Ovary (tissue), 9 donors: ENCODE data around the gene ZFAND2A. TPM values are rescaled to one million over a fixed set of nuclear protein-coding genes. Genes with fewer than 3 reads are reported as not detected.

Experiments
- DNase-seq, 5 donors: peaks; one replicate each; pipeline ENCODE4 v3.0.0-alpha.2; 2019 to 2020
- H3K27ac ChIP-seq, 2 donors: fragments of 200-600 bp; one replicate each; pipeline versions ENCODE4 v1.5.1 to v1.8.0; 2019 to 2022
- H3K27me3 ChIP-seq: fragments of 200-600 bp; one replicate; pipeline ENCODE4 v1.8.0; 2022
- H3K36me3 ChIP-seq: fragments of 200-600 bp; sonication (generic); one replicate; pipeline ENCODE4 v1.5.1; 2019
- H3K4me1 ChIP-seq: one replicate; pipeline ENCODE4 v1.8.1; 2013; ENCODE audit warnings: mild to moderate bottlenecking, moderate library complexity; ENCODE audit not compliant: insufficient read depth
- H3K4me3 ChIP-seq: fragments of 200-600 bp; sonication (generic); one replicate; pipeline ENCODE4 v1.5.1; 2017
- H3K9me3 ChIP-seq, 2 donors: fragments of 200-600 bp in 1 of 2; sonication (generic) in 1 of 2; one replicate each; pipeline versions ENCODE4 v1.5.1 to v1.8.1; 2013 to 2019; ENCODE audit warnings: mild to moderate bottlenecking in 1 of 2, moderate library complexity in 1 of 2
- EP300 ChIP-seq: sonication (generic); formaldehyde crosslinking; IDR thresholded peaks from one replicate; pipeline ENCODE4 v1.6.1; 2017; ENCODE audit warnings: antibody characterized with exemption
- POLR2A ChIP-seq: fragments of 450-650 bp; IDR thresholded peaks from one replicate; pipeline ENCODE4 v1.6.1; 2017; ENCODE audit warnings: antibody characterized with exemption, mild to moderate bottlenecking, moderate library complexity
- WGBS, 3 donors: extraction: QIAGEN DNeasy Blood & Tissue Kit in 1 of 3; methylation state at CpG; one replicate each; pipeline versions ENCODE4 v1.1.5 to v1.1.7; 2013 to 2017; 5-methylcytosine and 5-hydroxymethylcytosine counted together
- intact Hi-C, 4 donors: fragments of 100-400 bp; cut with DNase I; formaldehyde crosslinking; loops; one replicate each; pipeline versions ENCODE4 v1.11.0 to v1.15.1; 2022 to 2023
- polyA plus RNA-seq, 2 donors: library from polyadenylated mRNA; stranded (reverse); fragments of 200-250 nt in 1 of 2; fragments of 350-450 nt in 1 of 2; fragmentation: Illumina TruSeq in 1 of 2; extraction: RNeasy Lipid Tissue Mini Kit (QIAGEN cat#74804) in 1 of 2; gene quantifications; one replicate each; pipeline ENCODE4 v1.2.3, GENCODE V29; 2013 to 2014
- total RNA-seq, 7 donors: library from RNA; depleted of rRNA in 2 of 7; stranded (reverse); fragments of >200 nt in 2 of 7; fragmentation: NEBNext Ultra II Directional in 3 of 7; extraction: Animal tissue kit (Norgen Biotek cat#: 25700) in 3 of 7; gene quantifications; one replicate each; pipeline versions ENCODE4 v1.1.0 to v1.2.4, GENCODE V29; 2016 to 2023
- TF ChIP-seq, protein P1 (sequence below), 3 donors: fragments of 450-650 bp in 2 of 3; fragments of 200-600 bp in 1 of 3; IDR thresholded peaks; one replicate each; pipeline versions ENCODE4 v1.5.1 to v1.8.0; 2016 to 2022; ENCODE audit warnings: antibody characterized with exemption in 3 of 3, mild to moderate bottlenecking in 1 of 3
- donor health status: DM: no; HTN: no; CAD: no; lungs with moderate emphysema.
- donor health status: DM: no; HTN: no; CAD: no.
- donor health status: Bipolar disorder and iron deficiency.
- donor health status: DM: yes; HTN: yes; CAD: no.
- donor health status: DM: no; HTN: no; CAD: no.
- donor health status: DM: yes; HTN: yes; CAD: no.

The ZFAND2A gene
- total and polyA plus RNA-seq, 9 donors = 8.1 to 34.9 (median 18.2) TPM

GRCh38 chr7:1134951-1135350 is 25.0 kb downstream of the ZFAND2A start:
- H3K9me3 ChIP-seq = no peaks in the 10 kb centered on the region
- H3K4me3 ChIP-seq = no peak overlapping the region
- H3K27me3 ChIP-seq = no peaks in the 10 kb centered on the region
- H3K27ac ChIP-seq = peak overlapping the region in 1 of 2 donors; percentile 11
- H3K36me3 ChIP-seq = no peaks in the 10 kb centered on the region
- peak in 2 of 5 donors; percentile 7 to 28 for DNase-seq
- 27 to 49% (median 28%) methylated on average over 7 of the region's 7 CpGs for WGBS, 3 donors
- intact Hi-C loops = no loop called here
- peaks cover 9% of the 10 kb centered on the region for H3K4me1 ChIP-seq
- TF ChIP-seq EP300 (no peak), POLR2A (no peak)
- TF ChIP-seq, protein P1, sequence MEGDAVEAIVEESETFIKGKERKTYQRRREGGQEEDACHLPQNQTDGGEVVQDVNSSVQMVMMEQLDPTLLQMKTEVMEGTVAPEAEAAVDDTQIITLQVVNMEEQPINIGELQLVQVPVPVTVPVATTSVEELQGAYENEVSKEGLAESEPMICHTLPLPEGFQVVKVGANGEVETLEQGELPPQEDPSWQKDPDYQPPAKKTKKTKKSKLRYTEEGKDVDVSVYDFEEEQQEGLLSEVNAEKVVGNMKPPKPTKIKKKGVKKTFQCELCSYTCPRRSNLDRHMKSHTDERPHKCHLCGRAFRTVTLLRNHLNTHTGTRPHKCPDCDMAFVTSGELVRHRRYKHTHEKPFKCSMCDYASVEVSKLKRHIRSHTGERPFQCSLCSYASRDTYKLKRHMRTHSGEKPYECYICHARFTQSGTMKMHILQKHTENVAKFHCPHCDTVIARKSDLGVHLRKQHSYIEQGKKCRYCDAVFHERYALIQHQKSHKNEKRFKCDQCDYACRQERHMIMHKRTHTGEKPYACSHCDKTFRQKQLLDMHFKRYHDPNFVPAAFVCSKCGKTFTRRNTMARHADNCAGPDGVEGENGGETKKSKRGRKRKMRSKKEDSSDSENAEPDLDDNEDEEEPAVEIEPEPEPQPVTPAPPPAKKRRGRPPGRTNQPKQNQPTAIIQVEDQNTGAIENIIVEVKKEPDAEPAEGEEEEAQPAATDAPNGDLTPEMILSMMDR (IDR thresholded peaks at IDR 0.05) = no peak

DNA sequence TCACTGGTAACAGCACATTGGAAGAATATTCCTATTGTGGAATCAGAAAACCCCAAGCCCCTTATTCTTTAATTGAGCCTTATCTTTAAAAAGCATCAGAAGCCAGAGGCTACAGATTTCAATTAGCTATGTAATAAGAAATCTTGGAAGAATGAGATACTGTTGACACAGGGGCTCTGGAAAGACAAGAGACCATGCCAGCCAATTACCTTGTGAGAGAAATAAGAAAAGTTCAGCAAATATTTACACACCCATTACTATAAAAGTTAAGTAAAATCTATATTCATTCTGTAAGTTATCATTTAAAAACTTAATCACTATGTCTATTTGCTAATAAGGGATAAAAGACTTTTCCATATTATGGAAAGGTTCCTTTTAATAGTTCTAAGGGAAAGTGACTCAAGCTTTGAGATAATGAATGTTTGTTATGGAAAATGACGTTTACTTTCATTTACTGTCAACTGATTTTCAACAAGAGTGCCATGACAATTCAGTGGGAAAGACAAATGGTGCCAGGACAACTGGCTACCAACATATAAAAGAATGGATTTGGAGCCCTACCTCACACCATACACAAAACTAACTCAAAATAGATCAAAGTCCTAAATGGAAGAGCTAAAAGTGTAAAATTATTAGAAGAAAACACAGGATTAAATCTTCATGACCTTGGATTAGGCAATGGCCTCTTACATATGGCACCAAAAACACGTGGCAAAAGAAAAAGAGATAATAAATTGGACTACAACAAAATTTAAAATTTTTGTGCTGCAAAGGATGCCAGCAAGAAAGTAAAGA is 28.3 kb downstream of the ZFAND2A start:
- no peak for DNase-seq
- 53 to 70% (median 61%) methylated on average over 2 of the region's 2 CpGs for WGBS, 3 donors
- Histone ChIP-seq H3K9me3 (no peaks in the 10 kb centered on the region), H3K27ac (no peak overlapping the region), H3K4me3 (no peak overlapping the region), H3K4me1 (peaks cover 6% of the 10 kb centered on the region), H3K27me3 (no peaks in the 10 kb centered on the region), H3K36me3 (no peaks in the 10 kb centered on the region)
- TF ChIP-seq EP300 (no peak), POLR2A (no peak)
- TF ChIP-seq, protein P1 (IDR thresholded peaks at IDR 0.05) = no peak
- intact Hi-C loops = loop anchor here in 1 of 4 donors (2.0 kb wide), 1 partner anchor 45 kb away; no protein-coding TSS in a partner anchor

GRCh38 chr7:1130021-1130990 is 29.7 kb downstream of the ZFAND2A start:
- 92 to 93% (median 93%) methylated on average over 26 of the region's 26 CpGs for WGBS, 3 donors
- Histone ChIP-seq H3K9me3 (no peaks in the 10 kb centered on the region), H3K4me1 (peaks cover 3% of the 10 kb centered on the region), H3K27me3 (no peaks in the 10 kb centered on the region), H3K27ac (no peak overlapping the region), H3K4me3 (no peak overlapping the region), H3K36me3 (no peaks in the 10 kb centered on the region)
- TF ChIP-seq, protein P1 (IDR thresholded peaks at IDR 0.05) = no peak
- TF ChIP-seq EP300 = no peak
- no peak for TF ChIP-seq POLR2A
- peak in 2 of 5 donors; percentile 18 to 27 for DNase-seq
- intact Hi-C loops = no loop called here

DNA sequence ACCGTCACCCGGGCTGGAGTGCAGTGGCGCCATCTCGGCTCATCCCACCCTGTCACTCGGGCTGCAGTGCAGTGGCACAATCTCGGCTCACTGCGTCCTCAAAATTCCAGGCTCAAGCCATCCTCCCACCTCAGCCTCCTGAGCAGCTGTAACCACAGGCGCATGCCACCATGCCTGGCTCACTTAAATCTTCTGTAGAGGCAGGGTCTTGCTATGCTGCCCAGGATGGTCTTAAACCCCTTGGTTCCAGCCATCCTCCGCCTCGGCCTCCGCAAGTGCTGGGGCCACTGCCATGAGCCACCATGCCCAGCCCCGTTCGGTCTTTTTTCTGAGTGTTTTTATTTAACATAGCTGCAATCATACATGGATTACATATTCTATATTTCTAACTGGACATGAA is 30.6 kb downstream of the ZFAND2A start:
- intact Hi-C loops = loop anchor here in 1 of 4 donors (5.0 kb wide), 1 partner anchor 37 kb away; no protein-coding TSS in a partner anchor
- no peak overlapping the region for H3K27ac ChIP-seq
- H3K27me3 ChIP-seq = no peaks in the 10 kb centered on the region
- no peak overlapping the region for H3K4me3 ChIP-seq
- peak in 2 of 5 donors; percentile 8 to 25 for DNase-seq
- TF ChIP-seq POLR2A = no peak
- TF ChIP-seq, protein P1 (IDR thresholded peaks at IDR 0.05) = no peak
- H3K36me3 ChIP-seq = no peaks in the 10 kb centered on the region
- no peaks in the 10 kb centered on the region for H3K9me3 ChIP-seq
- 91 to 96% (median 93%) methylated on average over 13 of the region's 13 CpGs for WGBS, 3 donors
- H3K4me1 ChIP-seq = no peaks in the 10 kb centered on the region
